Stimulated activated CD4-positive, alpha-beta T cell treated with anti-CD3 and anti-CD28 coated beads, Interleukin-4, amount 100 ng/mL, for 4 hours (primary cell): ENCODE data around the gene TUBB2A.
"Not testable (repeated sequence)": the region's sequence is repeated elsewhere in the genome, so short reads cannot be mapped to it uniquely, and the experiment has no call there.

ENCODE experiments used
- DNase-seq, 2 experiments: peaks; one replicate each; pipeline ENCODE4 v3.0.0-alpha.2; 2020

The TUBB2A gene

GRCh38 chr6:3151691-3152090 lies 5.7 kb downstream of the TUBB2A start:
- no peak for DNase-seq

GRCh38 chr6:3147914-3148757 lies 9.2 kb downstream of the TUBB2A start:
- no peak for DNase-seq

GRCh38 chr6:3144571-3144970 lies 12.8 kb downstream of the TUBB2A start:
- no peak for DNase-seq

GRCh38 chr6:3143158-3143557 lies 14.2 kb downstream of the TUBB2A start:
- DNase-seq, result no peak

- no peak for DNase-seq
These were observed 14.8 kb downstream of the TUBB2A start for GRCh38 chr6:3142536-3142935.

- DNase-seq, result no peak
These were observed 17.1 kb downstream of the TUBB2A start for GRCh38 chr6:3140201-3140600.

GRCh38 chr6:3139090-3139903 lies 18.0 kb downstream of the TUBB2A start:
- DNase-seq, result no peak

GRCh38 chr6:3138341-3138740 lies 19.0 kb downstream of the TUBB2A start:
- no peak for DNase-seq

- not testable (repeated sequence) for DNase-seq
These were observed 19.5 kb downstream of the TUBB2A start for GRCh38 chr6:3137873-3138272.

GRCh38 chr6:3137057-3137777 lies 20.1 kb downstream of the TUBB2A start:
- no peak for DNase-seq

GRCh38 chr6:3136292-3137011 lies 20.9 kb downstream of the TUBB2A start:
- no peak for DNase-seq

GRCh38 chr6:3135668-3136291 lies 21.6 kb downstream of the TUBB2A start:
- DNase-seq, result no peak

- no peak for DNase-seq
These were observed 23.8 kb downstream of the TUBB2A start for GRCh38 chr6:3133515-3133914.

GRCh38 chr6:3131695-3132094 lies 25.6 kb downstream of the TUBB2A start:
- no peak for DNase-seq

GRCh38 chr6:3128356-3129108 lies 28.8 kb downstream of the TUBB2A start:
- no peak for DNase-seq

GRCh38 chr6:3125815-3126214 lies 31.5 kb downstream of the TUBB2A start:
- no peak for DNase-seq

- no peak for DNase-seq
These were observed 32.7 kb downstream of the TUBB2A start for GRCh38 chr6:3124667-3125066.

- no peak for DNase-seq
These were observed 34.5 kb downstream of the TUBB2A start for GRCh38 chr6:3122823-3123182.

- no peak for DNase-seq
These were observed 36.6 kb downstream of the TUBB2A start for GRCh38 chr6:3120765-3121089.

GRCh38 chr6:3119040-3119723 lies 38.2 kb downstream of the TUBB2A start:
- no peak for DNase-seq
